Measurements from ENCODE around the gene TTC23L. TPM values are rescaled to one million over a fixed set of nuclear protein-coding genes. Genes with fewer than 3 reads are reported as not detected.

Gene TTC23L
- total RNA-seq, 1 donor from 2014 or later = 1.6 TPM

GRCh38 chr5:34886392-34887119 lies 47.6 kb downstream of the TTC23L start:
- H3K4me1 Mint-ChIP-seq = peaks cover 2% of the 10 kb centered on the region
- no peak overlapping the region for H3K27ac Mint-ChIP-seq (ENCODE audit: unreplicated experiment)
- H3K4me3 Mint-ChIP-seq = no peak overlapping the region
- H3K27me3 Mint-ChIP-seq (ENCODE audit: low read depth) = no peaks in the 10 kb centered on the region
- no peak for DNase-seq (ENCODE audit: low read depth, low spot score)
- H3K9me3 Mint-ChIP-seq = no peaks in the 10 kb centered on the region
- H3K36me3 Mint-ChIP-seq (ENCODE audit: low read depth) = no peaks in the 10 kb centered on the region
- TF ChIP-seq, protein P1, sequence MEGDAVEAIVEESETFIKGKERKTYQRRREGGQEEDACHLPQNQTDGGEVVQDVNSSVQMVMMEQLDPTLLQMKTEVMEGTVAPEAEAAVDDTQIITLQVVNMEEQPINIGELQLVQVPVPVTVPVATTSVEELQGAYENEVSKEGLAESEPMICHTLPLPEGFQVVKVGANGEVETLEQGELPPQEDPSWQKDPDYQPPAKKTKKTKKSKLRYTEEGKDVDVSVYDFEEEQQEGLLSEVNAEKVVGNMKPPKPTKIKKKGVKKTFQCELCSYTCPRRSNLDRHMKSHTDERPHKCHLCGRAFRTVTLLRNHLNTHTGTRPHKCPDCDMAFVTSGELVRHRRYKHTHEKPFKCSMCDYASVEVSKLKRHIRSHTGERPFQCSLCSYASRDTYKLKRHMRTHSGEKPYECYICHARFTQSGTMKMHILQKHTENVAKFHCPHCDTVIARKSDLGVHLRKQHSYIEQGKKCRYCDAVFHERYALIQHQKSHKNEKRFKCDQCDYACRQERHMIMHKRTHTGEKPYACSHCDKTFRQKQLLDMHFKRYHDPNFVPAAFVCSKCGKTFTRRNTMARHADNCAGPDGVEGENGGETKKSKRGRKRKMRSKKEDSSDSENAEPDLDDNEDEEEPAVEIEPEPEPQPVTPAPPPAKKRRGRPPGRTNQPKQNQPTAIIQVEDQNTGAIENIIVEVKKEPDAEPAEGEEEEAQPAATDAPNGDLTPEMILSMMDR (conservative IDR thresholded peaks at IDR 0.05) = no peak

- Mint-ChIP-seq H3K27me3 (ENCODE audit: low read depth) (no peaks in the 10 kb centered on the region), H3K27ac (ENCODE audit: unreplicated experiment) (no peak overlapping the region), H3K4me1 (no peaks in the 10 kb centered on the region), H3K4me3 (no peak overlapping the region), H3K9me3 (no peaks in the 10 kb centered on the region), H3K36me3 (ENCODE audit: low read depth) (no peaks in the 10 kb centered on the region)
- TF ChIP-seq, protein P1 (conservative IDR thresholded peaks at IDR 0.05) = no peak
- DNase-seq (ENCODE audit: low read depth, low spot score) = no peak
These were observed 50.4 kb downstream of the TTC23L start for GRCh38 chr5:34889394-34889793.

- TF ChIP-seq, protein P1 (conservative IDR thresholded peaks at IDR 0.05) = no peak
- Mint-ChIP-seq H3K27ac (ENCODE audit: unreplicated experiment) (no peak overlapping the region), H3K4me3 (no peak overlapping the region), H3K4me1 (no peaks in the 10 kb centered on the region), H3K9me3 (no peaks in the 10 kb centered on the region), H3K36me3 (ENCODE audit: low read depth) (no peaks in the 10 kb centered on the region), H3K27me3 (ENCODE audit: low read depth) (no peaks in the 10 kb centered on the region)
- DNase-seq (ENCODE audit: low read depth, low spot score) = no peak
These were observed 53.0 kb downstream of the TTC23L start for GRCh38 chr5:34891981-34892380.

DNA sequence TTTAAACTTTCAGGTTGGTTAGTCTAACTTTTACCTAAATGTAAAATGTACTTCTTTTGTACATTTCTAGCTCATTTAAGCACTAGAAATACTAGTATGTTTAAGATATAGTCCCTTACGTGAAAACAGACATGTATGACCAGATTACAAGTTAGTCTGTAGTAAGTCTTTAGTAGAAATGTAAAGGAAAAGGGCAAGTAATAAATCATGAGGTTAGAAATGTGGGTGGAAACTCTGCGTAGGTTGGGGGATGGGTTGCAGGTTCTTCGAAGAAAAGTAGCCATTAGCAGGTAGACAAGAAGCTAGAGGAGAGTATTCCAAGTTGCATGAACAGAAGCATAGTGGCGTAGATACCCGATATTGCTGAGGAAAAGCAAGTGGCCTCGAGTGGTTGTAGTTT lies 53.5 kb downstream of the TTC23L start:
- H3K9me3 Mint-ChIP-seq = no peaks in the 10 kb centered on the region
- H3K4me1 Mint-ChIP-seq = no peaks in the 10 kb centered on the region
- no peaks in the 10 kb centered on the region for H3K27me3 Mint-ChIP-seq (ENCODE audit: low read depth)
- DNase-seq (ENCODE audit: low read depth, low spot score) = no peak
- H3K36me3 Mint-ChIP-seq (ENCODE audit: low read depth) = no peaks in the 10 kb centered on the region
- H3K4me3 Mint-ChIP-seq = no peak overlapping the region
- H3K27ac Mint-ChIP-seq (ENCODE audit: unreplicated experiment) = no peak overlapping the region
- TF ChIP-seq, protein P1 (conservative IDR thresholded peaks at IDR 0.05) = no peak

DNA sequence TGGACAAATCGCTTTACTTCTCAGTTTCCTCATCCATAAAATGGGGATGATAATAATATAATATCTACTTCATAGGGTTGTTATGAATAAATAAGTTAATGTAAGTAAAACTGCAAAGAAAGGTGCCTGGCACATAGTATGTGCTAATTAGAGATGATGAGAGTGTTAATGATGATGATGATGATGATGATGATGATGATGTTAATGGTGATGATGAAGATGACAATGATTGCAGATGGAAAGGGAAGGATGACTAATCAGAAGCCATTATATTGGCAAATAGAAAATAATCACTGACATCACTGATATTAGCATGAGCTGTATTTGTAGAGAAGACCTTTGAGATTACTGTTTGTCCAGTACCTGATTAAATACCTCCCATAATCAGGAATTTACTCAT lies 55.8 kb downstream of the TTC23L start:
- no peak overlapping the region for H3K4me3 Mint-ChIP-seq
- no peaks in the 10 kb centered on the region for H3K36me3 Mint-ChIP-seq (ENCODE audit: low read depth)
- H3K9me3 Mint-ChIP-seq = no peaks in the 10 kb centered on the region
- H3K27me3 Mint-ChIP-seq (ENCODE audit: low read depth) = no peaks in the 10 kb centered on the region
- peaks cover 4% of the 10 kb centered on the region for H3K4me1 Mint-ChIP-seq
- TF ChIP-seq, protein P1 (conservative IDR thresholded peaks at IDR 0.05) = no peak
- no peak for DNase-seq (ENCODE audit: low read depth, low spot score)
- no peak overlapping the region for H3K27ac Mint-ChIP-seq (ENCODE audit: unreplicated experiment)

Data from neural crest cell (in vitro differentiated cells).